Activated T-helper 9 cell treated with anti-CD3 and anti-CD28 coated beads, Interleukin-2, amount 50 U/mL, for 16 hours (primary cell): ENCODE measurements around the gene CELF4.

Experiments used
- DNase-seq: peaks from one replicate; pipeline ENCODE4 v3.0.0-alpha.2; 2020; ENCODE audit warnings: low read depth

CELF4 gene

GRCh38 chr18:37493352-37493935 is 72.2 kb downstream of the CELF4 start:
- DNase-seq: no peak

- DNase-seq: no peak
These were observed 72.6 kb downstream of the CELF4 start for GRCh38 chr18:37492952-37493351.

GRCh38 chr18:37491526-37491925 is 74.1 kb downstream of the CELF4 start:
- no peak for DNase-seq

GRCh38 chr18:37489998-37490397 is 75.6 kb downstream of the CELF4 start:
- no peak for DNase-seq

GRCh38 chr18:37489011-37489410 is 76.6 kb downstream of the CELF4 start:
- DNase-seq: no peak

- DNase-seq: no peak
These were observed 78.2 kb downstream of the CELF4 start for GRCh38 chr18:37487400-37487867.

GRCh38 chr18:37486848-37487247 is 78.8 kb downstream of the CELF4 start:
- no peak for DNase-seq

GRCh38 chr18:37484983-37485834 is 80.4 kb downstream of the CELF4 start:
- DNase-seq: no peak

- no peak for DNase-seq
These were observed 81.4 kb downstream of the CELF4 start for GRCh38 chr18:37483984-37484819.

GRCh38 chr18:37483221-37483971 is 82.2 kb downstream of the CELF4 start:
- no peak for DNase-seq

- no peak for DNase-seq
These were observed 83.2 kb downstream of the CELF4 start for GRCh38 chr18:37482433-37482832.

- DNase-seq: no peak
These were observed 83.6 kb downstream of the CELF4 start for GRCh38 chr18:37482002-37482401.

GRCh38 chr18:37481491-37481890 is 84.1 kb downstream of the CELF4 start:
- DNase-seq: no peak

GRCh38 chr18:37481072-37481471 is 84.5 kb downstream of the CELF4 start:
- no peak for DNase-seq

GRCh38 chr18:37476611-37477295 is 88.8 kb downstream of the CELF4 start:
- no peak for DNase-seq

- DNase-seq: no peak
These were observed 89.4 kb downstream of the CELF4 start for GRCh38 chr18:37476182-37476581.

GRCh38 chr18:37473195-37473840 is 92.3 kb downstream of the CELF4 start:
- no peak for DNase-seq

GRCh38 chr18:37471637-37472036 is 94.0 kb downstream of the CELF4 start:
- DNase-seq: no peak

- no peak for DNase-seq
These were observed 94.6 kb downstream of the CELF4 start for GRCh38 chr18:37470986-37471385.

GRCh38 chr18:37467002-37467662 is 98.5 kb downstream of the CELF4 start:
- DNase-seq: no peak
